Motor neuron (in vitro differentiated cells): Measurements from ENCODE around the gene UBE2L5. TPM values are rescaled to one million over a fixed set of nuclear protein-coding genes. Genes with fewer than 3 reads are reported as not detected.

ENCODE experiments used
- ATAC-seq, 8 experiments: fragments of 200-7000 bp; cut with Tn5 transposase; replicated peaks in 6 of 8; 2 replicates each; pipeline ENCODE4 v1.8.0; 2021; ENCODE audit warnings: mild to moderate bottlenecking in 8 of 8, moderate library complexity in 8 of 8
- H3K27ac ChIP-seq, 2 donors: fragments of 250-450 bp; sonication (Bioruptor Pico); 2 replicates each; pipeline ENCODE4 v1.9.0; 2021; ENCODE audit warnings: antibody characterized with exemption in 2 of 2, mild to moderate bottlenecking in 2 of 2, moderate library complexity in 1 of 2
- H3K4me1 ChIP-seq, 2 donors: fragments of 250-450 bp; sonication (Bioruptor Pico); replicated peaks in 1 of 2; 2 replicates each; pipeline ENCODE4 v1.6.1; 2021; ENCODE audit warnings: antibody characterized with exemption in 2 of 2, mild to moderate bottlenecking in 2 of 2, moderate library complexity in 1 of 2
- H3K4me3 ChIP-seq, 5 donors: fragments of 250-450 bp; sonication (Bioruptor Pico); 2 replicates each; pipeline ENCODE4 v1.9.0; 2021; ENCODE audit warnings: antibody characterized with exemption in 5 of 5, mild to moderate bottlenecking in 5 of 5, moderate library complexity in 4 of 5
- WGBS, 10 experiments: fragments of 450-650 bp; shearing (Covaris generic); methylation state at CpG; one replicate each; pipeline ENCODE4 v1.0.0; 2022; 5-methylcytosine and 5-hydroxymethylcytosine counted together
- in situ Hi-C, 9 experiments: fragments of 400-800 bp; cut with MboI; loops; one replicate each; pipeline ENCODE4 v1.15.0; 2021; ENCODE audit warnings: low sequenced_read_pairs in 9 of 9, low pct_unique_long_range_greater_than_20kb in 2 of 9; ENCODE audit not compliant: unreplicated experiment in 9 of 9
- total RNA-seq, 8 experiments: library from RNA; unstranded; fragments of 300-600 nt; gene quantifications; 2 replicates each; pipeline versions ENCODE4 v1.2.3 to v1.2.4, GENCODE V29; 2022

The UBE2L5 gene
- total RNA-seq, 8 experiments from 2014 or later: 0.05 to 1.1 (median 0.43) TPM; not detected in 2

GRCh38 chr13:30394751-30395191 is 27.5 kb upstream of the UBE2L5 start:
- peaks cover 0 to 8% of the 10 kb centered on the region in 2 donors for H3K4me1 ChIP-seq
- WGBS, 10 experiments: 3 to 80% (median 28%) methylated on average over 1 to 7 of the region's 7 CpGs
- peak in 2 of 8 experiments; percentile 11 to 25 for ATAC-seq
- H3K27ac ChIP-seq: no peak overlapping the region
- peak overlapping the region in 2 of 5 donors; percentile 20 to 27 for H3K4me3 ChIP-seq
- in situ Hi-C loops: no loop called here

GRCh38 chr13:30395192-30396158 is 26.8 kb upstream of the UBE2L5 start:
- peak overlapping the region; percentile 8 to 27 (median 20) for H3K4me3 ChIP-seq
- in situ Hi-C loops: no loop called here
- 1 to 56% (median 41%) methylated on average over 2 to 19 of the region's 19 CpGs; no CpG with 5 or more reads in 1 of the 10 experiments for WGBS, 10 experiments
- peaks cover 0 to 8% of the 10 kb centered on the region in 2 donors for H3K4me1 ChIP-seq
- no peak overlapping the region for H3K27ac ChIP-seq
- peak; percentile 49 to 94 (median 78) for ATAC-seq

- in situ Hi-C loops: no loop called here
- no peak overlapping the region for H3K27ac ChIP-seq
- peaks cover 2 to 8% of the 10 kb centered on the region in 2 donors for H3K4me1 ChIP-seq
- ATAC-seq: peak in 1 of 8 experiments; percentile 5
- no peak overlapping the region for H3K4me3 ChIP-seq
- WGBS, 10 experiments: 58 to 100% (median 79%) methylated on average over 3 to 8 of the region's 8 CpGs
Measured at GRCh38 chr13:30396434-30397075, 25.7 kb upstream of the UBE2L5 start.

GRCh38 chr13:30398601-30399072 is 23.7 kb upstream of the UBE2L5 start:
- H3K4me1 ChIP-seq: peaks cover 8 to 21% of the 10 kb centered on the region in 2 donors
- no peak overlapping the region for H3K27ac ChIP-seq
- no peak overlapping the region for H3K4me3 ChIP-seq
- ATAC-seq: no peak
- 76 to 93% (median 81%) methylated on average over 2 to 4 of the region's 7 CpGs; no CpG with 5 or more reads in 5 of the 10 experiments for WGBS, 10 experiments
- in situ Hi-C loops: no loop called here

- Histone ChIP-seq H3K4me3 (no peak overlapping the region), H3K4me1 (peaks cover 4 to 33% of the 10 kb centered on the region in 2 donors), H3K27ac (no peak overlapping the region)
- ATAC-seq: no peak
- WGBS, 10 experiments: 80 to 100% (median 100%) methylated on average over 1 to 2 of the region's 2 CpGs; no CpG with 5 or more reads in 3 of the 10 experiments
- in situ Hi-C loops: no loop called here
Measured at GRCh38 chr13:30400376-30400775, 21.9 kb upstream of the UBE2L5 start.

- no peak overlapping the region for H3K4me3 ChIP-seq
- H3K4me1 ChIP-seq: peaks cover 0 to 42% of the 10 kb centered on the region in 2 donors
- H3K27ac ChIP-seq: peak overlapping the region in 1 of 2 donors; percentile 74
- WGBS, 10 experiments: 53 to 100% (median 93%) methylated on average over 2 to 5 of the region's 5 CpGs; no CpG with 5 or more reads in 1 of the 10 experiments
- no peak for ATAC-seq
- in situ Hi-C loops: no loop called here
Measured at GRCh38 chr13:30401347-30401746, 20.9 kb upstream of the UBE2L5 start.

GRCh38 chr13:30403456-30403855 is 18.8 kb upstream of the UBE2L5 start:
- ATAC-seq: no peak
- H3K4me3 ChIP-seq: no peak overlapping the region
- no peak overlapping the region for H3K27ac ChIP-seq
- in situ Hi-C loops: no loop called here
- WGBS, 10 experiments: 81 to 100% (median 89%) methylated on average over 2 to 6 of the region's 6 CpGs; no CpG with 5 or more reads in 1 of the 10 experiments
- peaks cover 4 to 49% of the 10 kb centered on the region in 2 donors for H3K4me1 ChIP-seq

GRCh38 chr13:30404207-30404606 is 18.1 kb upstream of the UBE2L5 start:
- H3K4me1 ChIP-seq: peaks cover 10 to 54% of the 10 kb centered on the region in 2 donors
- no peak overlapping the region for H3K4me3 ChIP-seq
- H3K27ac ChIP-seq: no peak overlapping the region
- ATAC-seq: no peak
- 11 to 100% (median 88%) methylated on average over 1 to 5 of the region's 5 CpGs for WGBS, 10 experiments
- in situ Hi-C loops: no loop called here

- in situ Hi-C loops: no loop called here
- 60 to 100% (median 88%) methylated on average over 1 to 7 of the region's 8 CpGs; no CpG with 5 or more reads in 3 of the 10 experiments for WGBS, 10 experiments
Measured at GRCh38 chr13:30406779-30407416, 15.4 kb upstream of the UBE2L5 start.

GRCh38 chr13:30408319-30409101 is 13.8 kb upstream of the UBE2L5 start:
- in situ Hi-C loops: no loop called here
- H3K4me1 ChIP-seq: peaks cover 15 to 36% of the 10 kb centered on the region in 2 donors
- ATAC-seq: peak; percentile 88 to 99 (median 94)
- WGBS, 10 experiments: 0 to 100% (median 70%) methylated on average over 1 to 14 of the region's 51 CpGs; no CpG with 5 or more reads in 3 of the 10 experiments
- H3K4me3 ChIP-seq: peak overlapping the region in 1 of 5 donors; percentile 5
- H3K27ac ChIP-seq: peak overlapping the region in 1 of 2 donors; percentile 21

More at GRCh38 chr13:30406779-30407416, 15.4 kb upstream of the UBE2L5 start:
- H3K4me3 ChIP-seq: no peak overlapping the region
- peaks cover 10 to 49% of the 10 kb centered on the region in 2 donors for H3K4me1 ChIP-seq
- no peak overlapping the region for H3K27ac ChIP-seq
- no peak for ATAC-seq

- ATAC-seq: peak in 3 of 8 experiments; percentile 13 to 31 (median 30)
- Histone ChIP-seq H3K27ac (no peak overlapping the region), H3K4me1 (peaks cover 15 to 25% of the 10 kb centered on the region in 2 donors), H3K4me3 (no peak overlapping the region)
- 25 to 100% (median 90%) methylated on average over 1 to 8 of the region's 13 CpGs; no CpG with 5 or more reads in 1 of the 10 experiments for WGBS, 10 experiments
- in situ Hi-C loops: no loop called here
Measured at GRCh38 chr13:30409886-30410704, 12.2 kb upstream of the UBE2L5 start.
